HepG2 (cell line): ENCODE measurements around the gene MIDN. TPM values are rescaled to one million over a fixed set of nuclear protein-coding genes. Genes with fewer than 3 reads are reported as not detected.
A peak's percentile ranks its signal among the peaks of the same experiment; 100 is the strongest.

Experiments used
- GPN1 ChIP-seq: sonication (generic); formaldehyde crosslinking; IDR thresholded peaks from 2 replicates; pipeline ENCODE4 v1.5.1; 2020; ENCODE audit warnings: missing genetic modification reagents, borderline replicate concordance
- GTF2F1 ChIP-seq: fragments of 150-350 bp; IDR thresholded peaks from 2 replicates; pipeline ENCODE4 v1.6.1; 2014; ENCODE audit warnings: low read length
- NCOA5 ChIP-seq: sonication (generic); formaldehyde crosslinking; IDR thresholded peaks from 2 replicates; pipeline ENCODE4 v1.4.0; 2020; ENCODE audit warnings: missing genetic modification reagents
- POLR2A ChIP-seq, 2 experiments: IDR thresholded peaks; 2 replicates each; pipeline ENCODE4 v1.6.1; 2011; ENCODE audit warnings: low read depth in 2 of 2, low read length in 2 of 2, mild to moderate bottlenecking in 1 of 2, moderate library complexity in 1 of 2; ENCODE audit not compliant: insufficient read depth in 1 of 2
- SAP130 ChIP-seq: IDR thresholded peaks from 2 replicates; pipeline ENCODE4 v1.6.1; 2016; ENCODE audit warnings: low read depth
- TCF12 ChIP-seq, 2 experiments: fragments of 450-650 bp in 1 of 2; sonication (generic) in 1 of 2; formaldehyde crosslinking in 1 of 2; IDR thresholded peaks; 2 replicates each; pipeline versions ENCODE4 v1.6.1 to v1.8.0; 2017 to 2022; ENCODE audit warnings: antibody characterized with exemption in 1 of 2, mild to moderate bottlenecking in 1 of 2, missing genetic modification reagents in 1 of 2, moderate library complexity in 1 of 2
- THAP11 ChIP-seq: IDR thresholded peaks from 2 replicates; pipeline ENCODE4 v1.6.1; 2016; ENCODE audit warnings: missing biosample characterization, missing genetic modification reagents
- ZFYVE20 ChIP-seq: sonication (generic); formaldehyde crosslinking; IDR thresholded peaks from 2 replicates; pipeline ENCODE4 v1.8.0; 2023; ENCODE audit warnings: low read depth, mild to moderate bottlenecking, moderate library complexity, missing genetic modification reagents, borderline replicate concordance
- ZNF296 ChIP-seq: sonication (generic); formaldehyde crosslinking; conservative IDR thresholded peaks from 2 replicates; pipeline ENCODE4 v1.5.0; 2020; ENCODE audit warnings: mild to moderate bottlenecking, missing genetic modification reagents
- ZNF335 ChIP-seq: sonication (generic); formaldehyde crosslinking; IDR thresholded peaks from 2 replicates; pipeline ENCODE4 v1.4.0; 2020; ENCODE audit warnings: missing genetic modification reagents
- ZNF605 ChIP-seq: sonication (generic); formaldehyde crosslinking; IDR thresholded peaks from 2 replicates; pipeline ENCODE4 v1.8.0; 2022; ENCODE audit warnings: mild to moderate bottlenecking, missing genetic modification reagents
- polyA plus RNA-seq, 8 experiments: library from polyadenylated mRNA; depleted of rRNA in 3 of 8; stranded (reverse) in 7 of 8; unstranded in 1 of 8; fragments of >200 nt; fragmentation: Illumina TruSeq in 4 of 8; extraction: Trizol in 4 of 8; gene quantifications; 2 replicates each; pipeline versions ENCODE4 v1.2.1 to v1.2.3, GENCODE V29; 2011 to 2016; ENCODE audit warnings: low read depth in 4 of 8, missing spikeins in 1 of 8, mixed read lengths in 1 of 8; ENCODE audit not compliant: insufficient read depth in 1 of 8
- total RNA-seq, 5 experiments: library from RNA; depleted of rRNA; stranded (reverse); fragments of >200 nt; fragmentation: Illumina TruSeq; extraction: Trizol; gene quantifications; 2 replicates each; pipeline ENCODE4 v1.2.3, GENCODE V29; 2016; ENCODE audit warnings: low read depth in 1 of 5
- TF ChIP-seq, protein P1 (sequence below): sonication (generic); formaldehyde crosslinking; IDR thresholded peaks from 2 replicates; pipeline ENCODE4 v1.4.0; 2020; ENCODE audit warnings: missing genetic modification reagents
- TF ChIP-seq, protein P2 (sequence below): sonication (generic); formaldehyde crosslinking; IDR thresholded peaks from 2 replicates; pipeline ENCODE4 v1.8.1; 2023; ENCODE audit warnings: mild to moderate bottlenecking, missing genetic modification reagents
- TF ChIP-seq, protein P3 (sequence below): sonication (generic); formaldehyde crosslinking; IDR thresholded peaks from 2 replicates; pipeline ENCODE4; 2020; ENCODE audit warnings: missing genetic modification reagents, mild to moderate bottlenecking, borderline replicate concordance

MIDN gene
- total and polyA plus RNA-seq, 2 of the 13 experiments (the other 11 are each of a cell fraction or from before 2014, with no cell fraction given) = 8.4 to 18.0 TPM

DNA sequence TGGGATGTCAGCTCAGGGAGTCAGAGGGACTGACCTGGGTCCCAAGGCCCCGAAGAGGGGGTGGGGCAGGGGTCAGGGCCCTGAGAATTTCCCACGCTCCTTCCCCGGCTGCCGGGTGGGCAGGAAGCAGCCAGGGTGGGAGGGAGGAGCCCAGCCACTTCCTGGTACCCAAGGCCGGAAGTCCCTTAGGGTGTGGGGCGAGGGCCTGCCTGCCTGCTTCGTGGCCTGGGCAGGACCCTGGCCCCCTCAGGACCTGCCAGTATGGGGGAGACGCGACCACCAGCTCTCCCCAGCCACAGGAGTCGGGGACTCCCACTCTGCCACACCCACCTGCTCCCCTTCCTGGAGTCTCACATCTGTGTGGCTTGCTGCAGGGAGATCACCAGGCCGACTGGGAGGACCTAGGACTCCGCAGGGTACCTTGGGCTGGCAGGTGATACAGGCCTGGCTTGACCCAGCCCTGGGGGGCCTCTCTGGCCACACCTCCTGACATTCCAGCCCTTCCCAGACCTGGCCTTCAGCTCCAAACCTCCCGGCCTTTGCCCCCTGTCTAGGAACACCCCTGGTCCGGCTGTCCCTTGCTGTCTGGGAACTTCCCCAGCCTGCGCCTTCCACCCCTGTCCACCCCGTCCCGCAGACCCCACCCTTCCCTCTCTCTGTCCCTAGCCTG lies 11.0 kb downstream of the MIDN start (continued):
- TF ChIP-seq, protein P1, sequence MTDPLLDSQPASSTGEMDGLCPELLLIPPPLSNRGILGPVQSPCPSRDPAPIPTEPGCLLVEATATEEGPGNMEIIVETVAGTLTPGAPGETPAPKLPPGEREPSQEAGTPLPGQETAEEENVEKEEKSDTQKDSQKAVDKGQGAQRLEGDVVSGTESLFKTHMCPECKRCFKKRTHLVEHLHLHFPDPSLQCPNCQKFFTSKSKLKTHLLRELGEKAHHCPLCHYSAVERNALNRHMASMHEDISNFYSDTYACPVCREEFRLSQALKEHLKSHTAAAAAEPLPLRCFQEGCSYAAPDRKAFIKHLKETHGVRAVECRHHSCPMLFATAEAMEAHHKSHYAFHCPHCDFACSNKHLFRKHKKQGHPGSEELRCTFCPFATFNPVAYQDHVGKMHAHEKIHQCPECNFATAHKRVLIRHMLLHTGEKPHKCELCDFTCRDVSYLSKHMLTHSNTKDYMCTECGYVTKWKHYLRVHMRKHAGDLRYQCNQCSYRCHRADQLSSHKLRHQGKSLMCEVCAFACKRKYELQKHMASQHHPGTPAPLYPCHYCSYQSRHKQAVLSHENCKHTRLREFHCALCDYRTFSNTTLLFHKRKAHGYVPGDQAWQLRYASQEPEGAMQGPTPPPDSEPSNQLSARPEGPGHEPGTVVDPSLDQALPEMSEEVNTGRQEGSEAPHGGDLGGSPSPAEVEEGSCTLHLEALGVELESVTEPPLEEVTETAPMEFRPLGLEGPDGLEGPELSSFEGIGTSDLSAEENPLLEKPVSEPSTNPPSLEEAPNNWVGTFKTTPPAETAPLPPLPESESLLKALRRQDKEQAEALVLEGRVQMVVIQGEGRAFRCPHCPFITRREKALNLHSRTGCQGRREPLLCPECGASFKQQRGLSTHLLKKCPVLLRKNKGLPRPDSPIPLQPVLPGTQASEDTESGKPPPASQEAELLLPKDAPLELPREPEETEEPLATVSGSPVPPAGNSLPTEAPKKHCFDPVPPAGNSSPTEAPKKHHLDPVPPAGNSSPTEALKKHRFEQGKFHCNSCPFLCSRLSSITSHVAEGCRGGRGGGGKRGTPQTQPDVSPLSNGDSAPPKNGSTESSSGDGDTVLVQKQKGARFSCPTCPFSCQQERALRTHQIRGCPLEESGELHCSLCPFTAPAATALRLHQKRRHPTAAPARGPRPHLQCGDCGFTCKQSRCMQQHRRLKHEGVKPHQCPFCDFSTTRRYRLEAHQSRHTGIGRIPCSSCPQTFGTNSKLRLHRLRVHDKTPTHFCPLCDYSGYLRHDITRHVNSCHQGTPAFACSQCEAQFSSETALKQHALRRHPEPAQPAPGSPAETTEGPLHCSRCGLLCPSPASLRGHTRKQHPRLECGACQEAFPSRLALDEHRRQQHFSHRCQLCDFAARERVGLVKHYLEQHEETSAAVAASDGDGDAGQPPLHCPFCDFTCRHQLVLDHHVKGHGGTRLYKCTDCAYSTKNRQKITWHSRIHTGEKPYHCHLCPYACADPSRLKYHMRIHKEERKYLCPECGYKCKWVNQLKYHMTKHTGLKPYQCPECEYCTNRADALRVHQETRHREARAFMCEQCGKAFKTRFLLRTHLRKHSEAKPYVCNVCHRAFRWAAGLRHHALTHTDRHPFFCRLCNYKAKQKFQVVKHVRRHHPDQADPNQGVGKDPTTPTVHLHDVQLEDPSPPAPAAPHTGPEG (CRISPR knock-in tag) = no peak
- TF ChIP-seq NCOA5 (CRISPR knock-in tag) (peak; percentile 46; the same call in 1 of the 2 replicates), THAP11 (CRISPR knock-in tag) (peak; percentile 82), ZNF605 (CRISPR knock-in tag) (peak; percentile 75), POLR2A (IDR thresholded peaks at IDR 0.05; ENCODE audit: insufficient read depth in 1 of 2, low read depth in 2 of 2, low read length in 2 of 2) (peak in 1 of 2 experiments; percentile 91; a peak in 2 of 4 replicates), ZNF335 (CRISPR knock-in tag) (peak; percentile 88), ZFYVE20 (CRISPR knock-in tag) (no peak), GTF2F1 (no peak), ZNF296 (0 out of 2 replicates have a peak, but pooled peaks have one; percentile 61), SAP130 (CRISPR knock-in tag) (peak; percentile 83), GPN1 (no peak), TCF12 (IDR thresholded peaks at IDR 0.05) (no peak), TCF12 (CRISPR knock-in tag; IDR thresholded peaks at IDR 0.05) (0 out of 2 replicates have a peak, but pooled peaks have one; percentile 57)
- TF ChIP-seq, protein P2, sequence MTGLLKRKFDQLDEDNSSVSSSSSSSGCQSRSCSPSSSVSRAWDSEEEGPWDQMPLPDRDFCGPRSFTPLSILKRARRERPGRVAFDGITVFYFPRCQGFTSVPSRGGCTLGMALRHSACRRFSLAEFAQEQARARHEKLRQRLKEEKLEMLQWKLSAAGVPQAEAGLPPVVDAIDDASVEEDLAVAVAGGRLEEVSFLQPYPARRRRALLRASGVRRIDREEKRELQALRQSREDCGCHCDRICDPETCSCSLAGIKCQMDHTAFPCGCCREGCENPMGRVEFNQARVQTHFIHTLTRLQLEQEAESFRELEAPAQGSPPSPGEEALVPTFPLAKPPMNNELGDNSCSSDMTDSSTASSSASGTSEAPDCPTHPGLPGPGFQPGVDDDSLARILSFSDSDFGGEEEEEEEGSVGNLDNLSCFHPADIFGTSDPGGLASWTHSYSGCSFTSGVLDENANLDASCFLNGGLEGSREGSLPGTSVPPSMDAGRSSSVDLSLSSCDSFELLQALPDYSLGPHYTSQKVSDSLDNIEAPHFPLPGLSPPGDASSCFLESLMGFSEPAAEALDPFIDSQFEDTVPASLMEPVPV (CRISPR knock-in tag) = peak; percentile 83
- TF ChIP-seq, protein P3, sequence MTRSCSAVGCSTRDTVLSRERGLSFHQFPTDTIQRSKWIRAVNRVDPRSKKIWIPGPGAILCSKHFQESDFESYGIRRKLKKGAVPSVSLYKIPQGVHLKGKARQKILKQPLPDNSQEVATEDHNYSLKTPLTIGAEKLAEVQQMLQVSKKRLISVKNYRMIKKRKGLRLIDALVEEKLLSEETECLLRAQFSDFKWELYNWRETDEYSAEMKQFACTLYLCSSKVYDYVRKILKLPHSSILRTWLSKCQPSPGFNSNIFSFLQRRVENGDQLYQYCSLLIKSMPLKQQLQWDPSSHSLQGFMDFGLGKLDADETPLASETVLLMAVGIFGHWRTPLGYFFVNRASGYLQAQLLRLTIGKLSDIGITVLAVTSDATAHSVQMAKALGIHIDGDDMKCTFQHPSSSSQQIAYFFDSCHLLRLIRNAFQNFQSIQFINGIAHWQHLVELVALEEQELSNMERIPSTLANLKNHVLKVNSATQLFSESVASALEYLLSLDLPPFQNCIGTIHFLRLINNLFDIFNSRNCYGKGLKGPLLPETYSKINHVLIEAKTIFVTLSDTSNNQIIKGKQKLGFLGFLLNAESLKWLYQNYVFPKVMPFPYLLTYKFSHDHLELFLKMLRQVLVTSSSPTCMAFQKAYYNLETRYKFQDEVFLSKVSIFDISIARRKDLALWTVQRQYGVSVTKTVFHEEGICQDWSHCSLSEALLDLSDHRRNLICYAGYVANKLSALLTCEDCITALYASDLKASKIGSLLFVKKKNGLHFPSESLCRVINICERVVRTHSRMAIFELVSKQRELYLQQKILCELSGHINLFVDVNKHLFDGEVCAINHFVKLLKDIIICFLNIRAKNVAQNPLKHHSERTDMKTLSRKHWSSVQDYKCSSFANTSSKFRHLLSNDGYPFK (CRISPR knock-in tag) = peak; percentile 72; the same call in 1 of the 2 replicates
